Neural crest cell (in vitro differentiated cells): ENCODE data around the gene INSYN1. TPM values are rescaled to one million over a fixed set of nuclear protein-coding genes. Genes with fewer than 3 reads are reported as not detected.

Experiments
- DNase-seq: peaks from one replicate; pipeline ENCODE4 v3.0.0; 2021; ENCODE audit warnings: low read depth, mixed read lengths, low spot score
- H3K27ac Mint-ChIP-seq: one replicate; pipeline ENCODE4 v1.8.0; 2021; ENCODE audit warnings: mild to moderate bottlenecking, mixed read lengths; ENCODE audit not compliant: unreplicated experiment
- H3K27me3 Mint-ChIP-seq: 2 replicates; pipeline ENCODE4 v1.8.0; 2021; ENCODE audit warnings: low read depth, mild to moderate bottlenecking, mixed read lengths
- H3K36me3 Mint-ChIP-seq: 2 replicates; pipeline ENCODE4 v1.8.0; 2021; ENCODE audit warnings: low read depth, mild to moderate bottlenecking, mixed read lengths
- H3K4me1 Mint-ChIP-seq: 2 replicates; pipeline ENCODE4 v1.8.0; 2021; ENCODE audit warnings: mixed read lengths
- H3K4me3 Mint-ChIP-seq: one replicate; pipeline ENCODE4 v1.8.0; 2021; ENCODE audit warnings: mild to moderate bottlenecking, mixed read lengths
- H3K9me3 Mint-ChIP-seq: 2 replicates; pipeline ENCODE4 v1.8.0; 2021; ENCODE audit warnings: mixed read lengths
- total RNA-seq: library from RNA; stranded (reverse); gene quantifications from 2 replicates; pipeline ENCODE4 v1.2.1, GENCODE V29; 2021
- TF ChIP-seq, protein P1 (sequence below): fragments of 200-600 bp; sonication (generic); conservative IDR thresholded peaks from 2 replicates; pipeline ENCODE4 v1.5.0; 2021; ENCODE audit warnings: antibody characterized with exemption, mild to moderate bottlenecking

INSYN1 gene
- total RNA-seq, 1 donor from 2014 or later = 9.5 TPM

DNA sequence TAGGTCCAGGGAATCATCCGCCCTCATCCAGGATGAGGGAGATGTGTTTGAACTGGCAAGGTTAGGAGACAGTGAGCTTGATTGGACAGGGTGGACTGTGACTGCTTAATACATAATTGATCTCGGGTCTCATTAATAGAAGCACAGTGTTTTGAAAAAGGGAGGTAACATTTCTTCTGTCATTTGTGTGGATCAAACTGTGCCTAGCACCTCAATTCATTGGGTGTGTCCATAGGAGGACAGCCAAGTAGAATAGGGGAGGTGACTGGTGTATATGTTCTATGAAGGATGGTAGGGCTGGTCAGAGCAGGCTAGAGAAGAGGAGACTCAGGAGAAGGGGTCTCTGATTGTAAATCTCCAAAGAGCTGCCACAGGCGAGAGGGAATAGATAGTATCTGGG, 2.8 kb upstream of the INSYN1 start:
- TF ChIP-seq, protein P1, sequence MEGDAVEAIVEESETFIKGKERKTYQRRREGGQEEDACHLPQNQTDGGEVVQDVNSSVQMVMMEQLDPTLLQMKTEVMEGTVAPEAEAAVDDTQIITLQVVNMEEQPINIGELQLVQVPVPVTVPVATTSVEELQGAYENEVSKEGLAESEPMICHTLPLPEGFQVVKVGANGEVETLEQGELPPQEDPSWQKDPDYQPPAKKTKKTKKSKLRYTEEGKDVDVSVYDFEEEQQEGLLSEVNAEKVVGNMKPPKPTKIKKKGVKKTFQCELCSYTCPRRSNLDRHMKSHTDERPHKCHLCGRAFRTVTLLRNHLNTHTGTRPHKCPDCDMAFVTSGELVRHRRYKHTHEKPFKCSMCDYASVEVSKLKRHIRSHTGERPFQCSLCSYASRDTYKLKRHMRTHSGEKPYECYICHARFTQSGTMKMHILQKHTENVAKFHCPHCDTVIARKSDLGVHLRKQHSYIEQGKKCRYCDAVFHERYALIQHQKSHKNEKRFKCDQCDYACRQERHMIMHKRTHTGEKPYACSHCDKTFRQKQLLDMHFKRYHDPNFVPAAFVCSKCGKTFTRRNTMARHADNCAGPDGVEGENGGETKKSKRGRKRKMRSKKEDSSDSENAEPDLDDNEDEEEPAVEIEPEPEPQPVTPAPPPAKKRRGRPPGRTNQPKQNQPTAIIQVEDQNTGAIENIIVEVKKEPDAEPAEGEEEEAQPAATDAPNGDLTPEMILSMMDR = no peak
- no peaks in the 10 kb centered on the region for H3K9me3 Mint-ChIP-seq
- no peaks in the 10 kb centered on the region for H3K36me3 Mint-ChIP-seq

DNA sequence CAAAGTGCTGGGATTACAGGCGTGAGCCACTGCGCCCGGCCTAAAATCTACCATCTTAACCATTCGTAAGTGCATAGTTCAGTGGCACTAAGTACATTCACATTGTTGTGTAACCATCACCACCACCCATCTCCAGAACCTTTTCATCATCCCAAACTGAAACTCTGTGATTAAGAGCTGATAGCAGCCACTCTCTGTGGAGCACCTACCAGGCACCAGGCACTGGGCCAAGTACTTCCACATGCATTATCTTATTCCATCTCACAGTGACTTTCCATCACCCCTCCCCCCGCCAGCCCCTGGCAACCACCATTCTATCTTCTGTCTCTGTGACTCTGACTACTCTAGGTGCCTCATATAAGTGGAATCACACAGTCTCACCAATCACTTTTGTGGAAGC, 2.3 kb upstream of the INSYN1 start:
- Mint-ChIP-seq H3K9me3 (no peaks in the 10 kb centered on the region), H3K27ac (no peak overlapping the region), H3K36me3 (no peaks in the 10 kb centered on the region), H3K4me3 (peak overlapping the region; percentile 59), H3K27me3 (peaks cover 28% of the 10 kb centered on the region), H3K4me1 (no peaks in the 10 kb centered on the region)
- TF ChIP-seq, protein P1 = no peak
- DNase-seq = no peak

More for the DNA sequence above, 2.8 kb upstream of the INSYN1 start:
- H3K4me1 Mint-ChIP-seq = no peaks in the 10 kb centered on the region
- H3K27me3 Mint-ChIP-seq = peaks cover 24% of the 10 kb centered on the region
- H3K27ac Mint-ChIP-seq = no peak overlapping the region
- H3K4me3 Mint-ChIP-seq = peak overlapping the region; percentile 59
- DNase-seq = no peak

DNA sequence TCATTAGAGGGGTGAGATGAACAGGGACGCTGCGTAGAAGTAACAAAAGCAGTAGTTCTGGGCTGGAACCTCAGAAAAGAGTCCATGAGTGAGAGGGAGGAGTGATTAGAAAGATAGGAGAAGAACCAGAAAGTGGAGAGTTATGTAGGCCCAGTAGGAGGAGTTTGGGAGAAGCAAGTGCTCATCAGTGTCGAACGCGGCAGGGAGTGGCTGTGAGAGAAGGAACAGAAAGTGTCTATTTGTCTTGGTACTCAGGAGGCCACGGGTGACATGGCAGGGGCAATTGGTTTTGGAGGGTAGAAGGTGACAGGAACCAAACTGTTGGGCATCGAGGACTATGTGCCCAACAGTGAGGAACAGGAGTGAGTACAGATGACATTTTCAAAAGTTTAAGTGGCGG, 1.3 kb upstream of the INSYN1 start:
- Mint-ChIP-seq H3K36me3 (no peaks in the 10 kb centered on the region), H3K27ac (no peak overlapping the region), H3K9me3 (no peaks in the 10 kb centered on the region), H3K4me1 (no peaks in the 10 kb centered on the region), H3K4me3 (peak overlapping the region; percentile 80), H3K27me3 (peaks cover 34% of the 10 kb centered on the region)
- no peak for DNase-seq
- TF ChIP-seq, protein P1 = no peak

DNA sequence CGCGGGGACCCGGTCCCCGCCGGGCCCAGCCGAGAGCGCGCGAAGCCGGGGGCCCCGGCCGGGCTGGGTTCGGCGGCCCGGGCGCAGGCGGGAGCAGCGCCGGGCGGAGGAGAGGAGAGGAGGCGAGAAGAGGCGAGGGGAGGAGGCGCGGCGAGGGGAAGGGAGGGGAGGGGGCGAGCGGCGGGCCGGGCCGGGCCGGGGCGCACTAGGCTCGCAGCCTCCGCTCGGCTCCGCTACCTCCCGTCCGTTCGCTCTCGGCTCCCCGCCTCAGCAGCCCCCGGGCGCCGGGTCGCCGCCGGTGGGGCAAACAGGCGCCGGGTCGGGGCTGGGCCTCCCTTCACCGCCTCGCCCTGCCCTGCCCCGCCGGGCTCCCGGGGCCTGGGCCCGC, 351 bp downstream of the INSYN1 start:
- Mint-ChIP-seq H3K9me3 (no peaks in the 10 kb centered on the region), H3K36me3 (no peaks in the 10 kb centered on the region), H3K4me1 (no peaks in the 10 kb centered on the region), H3K4me3 (no peak overlapping the region), H3K27me3 (peaks cover 34% of the 10 kb centered on the region), H3K27ac (no peak overlapping the region)
- TF ChIP-seq, protein P1 = no peak
- DNase-seq = peak; percentile 27

GRCh38 chr15:73751899-73752805, 999 bp downstream of the INSYN1 start:
- H3K4me3 Mint-ChIP-seq = no peak overlapping the region
- H3K36me3 Mint-ChIP-seq = no peaks in the 10 kb centered on the region
- H3K27me3 Mint-ChIP-seq = peaks cover 34% of the 10 kb centered on the region
- H3K27ac Mint-ChIP-seq = no peak overlapping the region
- no peaks in the 10 kb centered on the region for H3K9me3 Mint-ChIP-seq
- peak; percentile 16 for DNase-seq
- TF ChIP-seq, protein P1 = no peak
- no peaks in the 10 kb centered on the region for H3K4me1 Mint-ChIP-seq
